Caco-2 (cell line): ENCODE measurements around the gene MOAP1. TPM values are rescaled to one million over a fixed set of nuclear protein-coding genes. Genes with fewer than 3 reads are reported as not detected.
"Not testable (repeated sequence)": the region's sequence is repeated elsewhere in the genome, so short reads cannot be mapped to it uniquely, and the experiment has no call there.

Experiments
- BruUV-seq: library from RNA; stranded (reverse); fragments of 400-500 nt; replicated peaks from 2 replicates; lab custom pipeline; 2021; lab: Mats Ljungman, UMichigan
- CTCF ChIA-PET: fragments of 300-600 bp; sonication (Branson Sonifier 250); formaldehyde crosslinking; loops from one replicate; lab custom pipeline; 2022; ENCODE audit warnings: antibody characterized with exemption; lab: Charles Lee
- POLR2A ChIA-PET: fragments of 300-600 bp; sonication (Branson Sonifier 250); formaldehyde crosslinking; loops from one replicate; lab custom pipeline; 2022; ENCODE audit warnings: antibody characterized with exemption; lab: Charles Lee
- DNase-seq, 2 experiments: peaks; one replicate each; pipeline versions ENCODE4 v3.0.0 to v3.0.0-alpha.2; 2020 to 2022
- H3K27me3 ChIP-seq: replicated peaks from 2 replicates; pipeline ENCODE4 v1.6.0; 2011; ENCODE audit warnings: low read length; ENCODE audit not compliant: control insufficient read depth, insufficient read depth
- H3K36me3 ChIP-seq: 2 replicates; pipeline ENCODE4 v1.5.1; 2011; ENCODE audit warnings: low read length; ENCODE audit not compliant: control insufficient read depth, insufficient read depth
- H3K4me1 ChIP-seq: fragments of 250-450 bp; sonication (Bioruptor Pico); 2 replicates; pipeline ENCODE4 v1.5.1; 2020; ENCODE audit warnings: mild to moderate bottlenecking
- H3K4me3 ChIP-seq: 2 replicates; pipeline ENCODE4 v1.5.1; 2011; ENCODE audit warnings: low read depth, mild to moderate bottlenecking, control low read depth, low read length
- H3K9me3 ChIP-seq: fragments of 250-450 bp; sonication (Bioruptor Pico); 2 replicates; pipeline ENCODE4 v1.5.1; 2020; ENCODE audit warnings: mild to moderate bottlenecking, moderate library complexity
- H3K27ac Mint-ChIP-seq: one replicate; pipeline ENCODE4 v1.8.0; 2022; ENCODE audit warnings: mixed read lengths; ENCODE audit not compliant: unreplicated experiment
- H3K27me3 Mint-ChIP-seq: one replicate; pipeline ENCODE4 v1.8.0; 2022; ENCODE audit warnings: mixed read lengths; ENCODE audit not compliant: insufficient read depth, unreplicated experiment
- H3K36me3 Mint-ChIP-seq: one replicate; pipeline ENCODE4 v1.8.0; 2022; ENCODE audit warnings: mild to moderate bottlenecking, mixed read lengths; ENCODE audit not compliant: insufficient read depth, unreplicated experiment
- H3K4me1 Mint-ChIP-seq: one replicate; pipeline ENCODE4 v1.8.0; 2022; ENCODE audit warnings: low read depth, mixed read lengths; ENCODE audit not compliant: unreplicated experiment
- H3K4me3 Mint-ChIP-seq: one replicate; pipeline ENCODE4 v1.8.0; 2022; ENCODE audit warnings: mild to moderate bottlenecking, moderate library complexity, mixed read lengths; ENCODE audit not compliant: unreplicated experiment
- H3K9me3 Mint-ChIP-seq: one replicate; pipeline ENCODE4 v1.8.0; 2022; ENCODE audit warnings: mixed read lengths; ENCODE audit not compliant: unreplicated experiment
- intact Hi-C: fragments of 100-400 bp; cut with micrococcal nuclease; formaldehyde crosslinking; loops from one replicate; pipeline ENCODE4 v1.10.0; 2022; ENCODE audit not compliant: unreplicated experiment
- total RNA-seq: library from RNA; stranded (reverse); gene quantifications from 2 replicates; pipeline ENCODE4 v1.2.3, GENCODE V29; 2022
- TF ChIP-seq, protein P1 (sequence below), 2 experiments: fragments of 200-600 bp in 1 of 2; IDR thresholded peaks; 1 replicate in 1 of 2; 2 replicates in 1 of 2; pipeline versions ENCODE4 v1.5.1 to v1.8.0; 2011 to 2022; ENCODE audit warnings: antibody characterized with exemption in 1 of 2, control low read depth in 1 of 2, inconsistent platforms in 1 of 2, low read depth in 1 of 2, low read length in 1 of 2, mild to moderate bottlenecking in 1 of 2, moderate library complexity in 1 of 2; ENCODE audit not compliant: insufficient read depth in 1 of 2, severe bottlenecking in 1 of 2, unreplicated experiment in 1 of 2

MOAP1 gene
- total RNA-seq, 1 experiment from 2014 or later = 12.2 TPM

DNA sequence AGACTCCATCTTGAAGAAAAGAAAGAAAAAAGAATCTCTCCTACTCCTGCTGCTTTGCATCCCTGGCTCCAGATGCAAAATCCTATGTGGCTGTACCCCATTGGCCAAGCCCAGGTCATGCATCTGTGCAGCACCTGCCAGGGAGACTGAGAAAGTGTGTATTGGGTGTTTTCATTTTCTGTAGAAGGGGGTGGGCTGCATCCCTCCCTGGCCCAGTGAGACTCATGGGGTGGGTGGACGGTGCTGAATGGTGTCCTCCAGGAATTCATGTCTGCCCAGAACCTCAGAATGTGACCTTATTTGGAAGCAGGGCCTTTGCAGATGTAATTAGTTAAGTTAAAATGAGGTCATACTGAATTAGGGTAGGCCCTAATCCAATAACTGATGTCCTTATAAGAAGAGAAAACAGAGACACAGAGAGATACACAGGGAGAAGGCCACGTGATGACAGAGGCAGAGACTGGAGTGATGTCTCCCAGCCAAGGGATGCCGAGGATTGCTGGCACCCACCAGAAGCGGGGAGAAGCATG lies 23.2 kb downstream of the MOAP1 start:
- no peak for DNase-seq
- Histone ChIP-seq H3K4me1 (no peaks in the 10 kb centered on the region), H3K9me3 (no peaks in the 10 kb centered on the region), H3K4me3 (no peak overlapping the region), H3K36me3 (no peaks in the 10 kb centered on the region), H3K27me3 (no peaks in the 10 kb centered on the region)
- no peak overlapping the region for H3K27ac Mint-ChIP-seq
- no peaks in the 10 kb centered on the region for H3K9me3 Mint-ChIP-seq
- H3K27me3 Mint-ChIP-seq = no peaks in the 10 kb centered on the region
- TF ChIP-seq, protein P1, sequence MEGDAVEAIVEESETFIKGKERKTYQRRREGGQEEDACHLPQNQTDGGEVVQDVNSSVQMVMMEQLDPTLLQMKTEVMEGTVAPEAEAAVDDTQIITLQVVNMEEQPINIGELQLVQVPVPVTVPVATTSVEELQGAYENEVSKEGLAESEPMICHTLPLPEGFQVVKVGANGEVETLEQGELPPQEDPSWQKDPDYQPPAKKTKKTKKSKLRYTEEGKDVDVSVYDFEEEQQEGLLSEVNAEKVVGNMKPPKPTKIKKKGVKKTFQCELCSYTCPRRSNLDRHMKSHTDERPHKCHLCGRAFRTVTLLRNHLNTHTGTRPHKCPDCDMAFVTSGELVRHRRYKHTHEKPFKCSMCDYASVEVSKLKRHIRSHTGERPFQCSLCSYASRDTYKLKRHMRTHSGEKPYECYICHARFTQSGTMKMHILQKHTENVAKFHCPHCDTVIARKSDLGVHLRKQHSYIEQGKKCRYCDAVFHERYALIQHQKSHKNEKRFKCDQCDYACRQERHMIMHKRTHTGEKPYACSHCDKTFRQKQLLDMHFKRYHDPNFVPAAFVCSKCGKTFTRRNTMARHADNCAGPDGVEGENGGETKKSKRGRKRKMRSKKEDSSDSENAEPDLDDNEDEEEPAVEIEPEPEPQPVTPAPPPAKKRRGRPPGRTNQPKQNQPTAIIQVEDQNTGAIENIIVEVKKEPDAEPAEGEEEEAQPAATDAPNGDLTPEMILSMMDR (IDR thresholded peaks at IDR 0.05; ENCODE audit: insufficient read depth in 1 of 2, low read depth in 1 of 2, low read length in 1 of 2, severe bottlenecking in 1 of 2, unreplicated experiment in 1 of 2) = no peak
- POLR2A ChIA-PET = no interaction called here
- H3K4me3 Mint-ChIP-seq = no peak overlapping the region
- intact Hi-C loops = no loop called here
- H3K4me1 Mint-ChIP-seq = peaks cover 4% of the 10 kb centered on the region
- H3K36me3 Mint-ChIP-seq = no peaks in the 10 kb centered on the region
- CTCF ChIA-PET = no interaction called here
- no TSS peak for BruUV-seq

DNA sequence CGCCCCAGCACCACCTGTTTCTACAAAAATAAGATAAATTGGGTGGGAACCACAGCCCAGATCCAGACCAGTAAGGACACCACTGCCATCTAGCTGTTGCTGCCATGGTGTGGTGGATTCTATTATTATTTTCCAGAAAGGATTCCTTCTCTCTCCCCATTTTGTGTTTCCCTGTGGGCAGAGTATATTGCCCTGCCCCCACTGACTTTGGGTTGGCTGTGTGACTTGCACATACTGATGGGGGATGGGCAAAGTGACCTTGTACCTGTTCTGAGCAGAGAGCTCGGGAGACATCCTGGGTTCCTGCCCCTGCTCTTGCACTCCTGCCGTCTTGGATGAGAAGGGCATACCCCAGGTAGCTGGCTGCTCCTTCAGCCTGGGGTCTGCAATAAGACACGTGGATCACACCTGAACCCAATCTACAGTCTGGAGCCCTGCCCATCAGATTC lies 24.3 kb downstream of the MOAP1 start:
- H3K4me3 ChIP-seq = no peak overlapping the region
- intact Hi-C loops = loop anchor here (1.0 kb wide), 2 partner anchors 44 to 208 kb away; no protein-coding TSS in a partner anchor
- TF ChIP-seq, protein P1 (IDR thresholded peaks at IDR 0.05; ENCODE audit: insufficient read depth in 1 of 2, low read depth in 1 of 2, low read length in 1 of 2, severe bottlenecking in 1 of 2, unreplicated experiment in 1 of 2) = peak; percentile 50 to 65
- no peaks in the 10 kb centered on the region for H3K36me3 ChIP-seq
- Mint-ChIP-seq H3K4me1 (peaks cover 5% of the 10 kb centered on the region), H3K27ac (no peak overlapping the region), H3K9me3 (no peaks in the 10 kb centered on the region), H3K27me3 (no peaks in the 10 kb centered on the region), H3K4me3 (no peak overlapping the region), H3K36me3 (no peaks in the 10 kb centered on the region)
- ChIA-PET POLR2A (no interaction called here), CTCF (interaction anchor here (0.6 to 1.2 kb wide), 6 partner anchors 14 to 363 kb away, joined by 3 to 5 read pairs (median 4); partner anchors contain the start of genes LYSET and MOAP1)
- no TSS peak for BruUV-seq
- H3K4me1 ChIP-seq = no peaks in the 10 kb centered on the region
- no peaks in the 10 kb centered on the region for H3K27me3 ChIP-seq
- DNase-seq = peak in 1 of 2 experiments; percentile 46
- no peaks in the 10 kb centered on the region for H3K9me3 ChIP-seq

- POLR2A ChIA-PET, BruUV-seq, DNase-seq, H3K36me3 ChIP-seq, H3K27ac Mint-ChIP-seq, H3K4me1 Mint-ChIP-seq, H3K9me3 Mint-ChIP-seq, H3K4me3 ChIP-seq, H3K4me3 Mint-ChIP-seq, H3K4me1 ChIP-seq, H3K9me3 ChIP-seq, H3K27me3 Mint-ChIP-seq, H3K27me3 ChIP-seq, H3K36me3 Mint-ChIP-seq: not testable (repeated sequence)
- CTCF ChIA-PET = interaction anchor here (0.6 to 1.2 kb wide), 7 partner anchors 14 to 362 kb away, joined by 3 to 5 read pairs (median 4); partner anchors contain the start of genes LYSET and MOAP1
- intact Hi-C loops = loop anchor here (1.0 kb wide), 2 partner anchors 43 to 207 kb away; no protein-coding TSS in a partner anchor
These were observed 24.9 kb downstream of the MOAP1 start for GRCh38 chr14:93159625-93160352.

DNA sequence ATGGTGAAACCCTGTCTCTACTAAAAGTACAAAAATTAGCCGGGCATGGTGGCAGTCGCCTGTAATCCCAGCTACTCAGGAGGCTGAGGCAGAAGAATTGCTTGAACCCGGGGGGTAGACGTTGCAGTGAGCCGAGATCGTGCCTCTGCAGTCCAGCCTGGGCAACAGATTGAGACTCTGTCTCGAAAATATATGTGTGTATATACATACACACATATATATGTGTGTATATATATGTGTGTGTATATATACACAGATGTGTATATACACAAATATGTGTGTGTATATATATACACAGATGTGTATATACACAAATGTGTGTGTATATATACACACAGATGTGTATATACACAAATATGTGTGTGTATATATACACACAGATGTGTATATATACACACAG lies 26.3 kb downstream of the MOAP1 start:
- not testable (repeated sequence) for H3K27ac Mint-ChIP-seq

More for the DNA sequence above, 26.3 kb downstream of the MOAP1 start:
- H3K4me1 Mint-ChIP-seq, CTCF ChIA-PET, H3K27me3 ChIP-seq, H3K36me3 Mint-ChIP-seq, intact Hi-C loops, POLR2A ChIA-PET, H3K4me1 ChIP-seq, H3K9me3 ChIP-seq, H3K27me3 Mint-ChIP-seq, H3K36me3 ChIP-seq, H3K4me3 ChIP-seq, H3K9me3 Mint-ChIP-seq, BruUV-seq, DNase-seq, H3K4me3 Mint-ChIP-seq: not testable (repeated sequence)
